Measurements from ENCODE around the gene ATP6V0C. TPM values are rescaled to one million over a fixed set of nuclear protein-coding genes. Genes with fewer than 3 reads are reported as not detected.

ATP6V0C gene
- total and polyA plus RNA-seq, 2 of the 13 experiments (the other 11 are each of a cell fraction or from before 2014, with no cell fraction given), result 10.4 to 20.1 TPM

DNA sequence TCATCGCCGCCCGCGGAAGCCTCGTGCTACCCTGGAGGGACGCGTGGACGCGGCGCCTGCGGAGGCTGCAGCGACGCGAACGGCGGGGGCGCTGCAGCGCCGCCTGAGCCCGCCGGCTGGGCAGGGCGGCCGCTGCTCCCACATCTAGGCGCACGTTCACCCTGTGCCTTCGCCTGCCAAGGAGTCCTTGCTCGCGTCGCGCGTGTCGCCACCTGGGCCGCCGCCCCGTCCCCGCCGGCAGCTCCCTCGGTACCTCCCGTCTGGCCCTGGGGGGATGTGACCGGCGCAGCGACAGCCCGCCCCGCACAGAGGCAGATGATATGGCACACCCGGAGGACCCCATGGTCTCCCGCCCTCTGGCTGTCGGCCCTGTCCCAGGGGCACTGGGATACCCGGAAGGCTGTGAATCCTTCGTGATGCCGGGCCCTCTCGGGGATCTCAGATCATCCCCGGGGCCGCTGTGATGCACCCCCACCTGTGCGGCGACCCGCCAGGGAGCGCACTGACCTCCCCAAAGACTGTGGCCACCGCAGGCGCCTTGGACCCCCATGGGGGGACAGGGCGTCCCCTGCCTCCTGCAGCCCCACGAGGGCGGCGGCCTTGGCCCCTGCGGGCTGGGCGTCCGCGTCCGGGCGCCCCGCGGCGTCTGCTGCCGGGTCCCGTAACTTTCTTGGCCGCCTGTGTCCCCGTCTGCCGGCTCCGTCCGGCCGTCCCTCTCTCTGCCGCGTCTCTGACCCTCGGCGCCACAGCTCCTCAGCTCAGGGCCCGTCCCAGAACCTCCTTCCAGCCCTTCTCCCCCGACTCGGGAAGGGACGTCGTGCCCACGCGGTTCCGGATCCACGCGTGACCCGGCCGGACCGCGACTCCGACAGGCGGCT lies 39.5 kb upstream of the ATP6V0C start (continued):
- no peak for TF ChIP-seq ZFYVE20 (CRISPR knock-in tag; IDR thresholded peaks at IDR 0.05; ENCODE audit: borderline replicate concordance, low read depth)
- no peak for TF ChIP-seq SKIL (CRISPR knock-in tag; IDR thresholded peaks at IDR 0.05; ENCODE audit: borderline replicate concordance)
- no peak for TF ChIP-seq ZNF510 (CRISPR knock-in tag; IDR thresholded peaks at IDR 0.05; ENCODE audit: low read depth)
- TF ChIP-seq, protein P1, sequence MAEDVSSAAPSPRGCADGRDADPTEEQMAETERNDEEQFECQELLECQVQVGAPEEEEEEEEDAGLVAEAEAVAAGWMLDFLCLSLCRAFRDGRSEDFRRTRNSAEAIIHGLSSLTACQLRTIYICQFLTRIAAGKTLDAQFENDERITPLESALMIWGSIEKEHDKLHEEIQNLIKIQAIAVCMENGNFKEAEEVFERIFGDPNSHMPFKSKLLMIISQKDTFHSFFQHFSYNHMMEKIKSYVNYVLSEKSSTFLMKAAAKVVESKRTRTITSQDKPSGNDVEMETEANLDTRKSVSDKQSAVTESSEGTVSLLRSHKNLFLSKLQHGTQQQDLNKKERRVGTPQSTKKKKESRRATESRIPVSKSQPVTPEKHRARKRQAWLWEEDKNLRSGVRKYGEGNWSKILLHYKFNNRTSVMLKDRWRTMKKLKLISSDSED (CRISPR knock-in tag; IDR thresholded peaks at IDR 0.05), result no peak
- TF ChIP-seq ZNF468 (CRISPR knock-in tag; IDR thresholded peaks at IDR 0.05), result no peak
- no peak for TF ChIP-seq NFYC (CRISPR knock-in tag; IDR thresholded peaks at IDR 0.05)
- no peak for TF ChIP-seq CENPT (CRISPR knock-in tag; IDR thresholded peaks at IDR 0.05; ENCODE audit: low read depth)
- TF ChIP-seq ZNF784 (CRISPR knock-in tag; IDR thresholded peaks at IDR 0.05; ENCODE audit: borderline replicate concordance), result no peak
- 0 out of 2 replicates have a peak, but pooled peaks have one; percentile 20 for TF ChIP-seq E2F1 (CRISPR knock-in tag; IDR thresholded peaks at IDR 0.05)
- peak; percentile 23; the same call in 1 of the 2 replicates for TF ChIP-seq HIC2 (CRISPR knock-in tag; IDR thresholded peaks at IDR 0.05; ENCODE audit: low read depth)
